Measurements from ENCODE around the gene SLC25A34. TPM values are rescaled to one million over a fixed set of nuclear protein-coding genes. Genes with fewer than 3 reads are reported as not detected.
A peak's percentile ranks its signal among the peaks of the same experiment; 100 is the strongest.

The SLC25A34 gene
- total RNA-seq, 1 donor from 2014 or later = 0.50 TPM

DNA sequence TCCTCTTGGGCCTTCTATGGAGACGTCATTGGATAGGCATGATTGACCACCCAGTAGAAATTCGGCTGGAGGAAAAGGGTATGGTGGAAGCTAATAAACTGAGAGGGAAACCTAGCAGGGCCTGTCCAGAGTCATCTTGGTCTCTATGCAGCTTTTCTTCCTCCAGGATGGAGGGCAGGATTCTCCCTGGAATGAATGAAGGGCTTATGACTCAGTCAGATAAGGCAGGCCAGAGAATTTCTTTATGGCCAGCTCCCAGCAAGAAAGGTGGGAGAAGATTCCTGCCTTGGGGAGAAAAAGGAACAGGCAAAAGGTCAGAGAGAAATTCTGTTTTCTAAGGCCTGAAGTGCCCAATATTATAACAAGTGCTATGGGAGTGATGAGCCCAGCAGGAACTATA lies 39.6 kb downstream of the SLC25A34 start:
- DNase-seq (ENCODE audit: low read depth) = no peak

DNA sequence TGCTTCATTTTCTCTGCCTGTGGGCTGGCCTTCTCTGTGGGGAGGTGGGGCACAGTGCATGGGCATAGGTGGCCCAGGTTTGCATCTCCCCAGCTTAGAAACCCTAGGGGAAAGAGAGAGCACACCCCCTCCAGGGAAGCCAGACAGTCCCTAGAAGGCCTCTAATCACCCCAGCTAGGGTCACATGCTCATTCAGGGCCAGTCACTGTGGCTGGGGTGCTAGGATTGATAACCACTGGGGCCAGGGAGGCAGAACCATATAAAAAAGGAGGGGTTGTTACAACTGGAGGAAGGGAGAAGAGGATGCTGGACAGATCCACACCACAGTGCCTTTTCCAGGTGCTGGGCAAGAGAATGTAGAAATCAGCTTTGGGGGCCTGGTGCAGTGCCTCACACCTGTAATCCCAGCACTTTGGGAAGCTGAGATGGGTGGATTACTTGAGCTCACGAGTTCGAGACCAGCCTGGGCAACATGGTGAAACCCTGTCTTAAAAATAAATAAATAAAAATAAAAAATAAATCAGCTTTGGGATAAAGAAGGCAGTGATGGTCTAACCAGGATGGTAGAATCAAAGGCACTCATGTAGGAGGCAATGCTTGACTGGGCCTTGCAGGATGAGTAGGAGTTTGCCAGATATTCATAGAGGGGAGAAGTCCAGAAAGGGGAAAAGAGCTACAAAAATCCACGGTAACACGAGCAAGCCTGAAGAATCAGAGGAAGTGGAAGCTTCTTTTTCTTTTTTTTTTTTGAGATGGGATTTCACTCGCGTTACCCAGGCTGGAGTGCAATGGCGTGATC lies 42.0 kb downstream of the SLC25A34 start:
- DNase-seq (ENCODE audit: low read depth) = no peak

DNA sequence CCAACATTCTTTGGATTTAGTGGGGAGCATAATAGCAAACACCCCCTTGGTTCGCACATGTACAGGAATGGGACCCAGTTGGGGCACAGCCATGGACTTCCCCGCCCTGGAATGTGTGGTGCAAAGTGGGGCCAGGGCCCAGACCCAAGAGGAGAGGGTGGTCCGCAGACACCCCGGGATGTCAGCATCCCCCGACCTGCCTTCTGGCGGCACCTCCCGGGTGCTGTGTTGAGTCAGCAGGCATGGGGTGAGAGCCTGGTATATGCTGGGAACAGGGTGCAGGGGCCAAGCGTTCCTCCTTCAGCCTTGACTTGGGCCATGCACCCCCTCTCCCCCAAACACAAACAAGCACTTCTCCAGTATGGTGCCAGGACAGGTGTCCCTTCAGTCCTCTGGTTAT lies 49.6 kb downstream of the SLC25A34 start:
- no peak for DNase-seq (ENCODE audit: low read depth)

DNA sequence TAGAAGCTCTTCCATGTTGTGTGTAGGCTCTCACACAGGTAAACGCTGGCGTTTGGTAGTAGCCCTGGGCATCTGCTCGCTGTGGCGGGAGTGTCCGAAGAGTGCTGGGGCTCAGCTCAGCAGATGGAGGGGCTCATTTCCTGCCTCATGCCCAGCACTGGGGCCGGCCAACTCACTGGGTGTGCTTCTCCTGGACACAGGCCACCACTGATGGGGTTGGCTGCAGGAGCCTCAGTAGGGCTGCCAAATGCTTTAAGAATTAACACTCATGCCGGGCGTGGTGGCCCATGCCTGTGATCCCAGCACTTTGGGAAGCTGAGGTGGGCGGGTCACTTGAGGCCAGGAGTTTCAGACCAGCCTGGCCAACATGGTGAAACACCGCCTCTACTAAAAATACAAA lies 50.5 kb downstream of the SLC25A34 start:
- DNase-seq (ENCODE audit: low read depth) = no peak

DNA sequence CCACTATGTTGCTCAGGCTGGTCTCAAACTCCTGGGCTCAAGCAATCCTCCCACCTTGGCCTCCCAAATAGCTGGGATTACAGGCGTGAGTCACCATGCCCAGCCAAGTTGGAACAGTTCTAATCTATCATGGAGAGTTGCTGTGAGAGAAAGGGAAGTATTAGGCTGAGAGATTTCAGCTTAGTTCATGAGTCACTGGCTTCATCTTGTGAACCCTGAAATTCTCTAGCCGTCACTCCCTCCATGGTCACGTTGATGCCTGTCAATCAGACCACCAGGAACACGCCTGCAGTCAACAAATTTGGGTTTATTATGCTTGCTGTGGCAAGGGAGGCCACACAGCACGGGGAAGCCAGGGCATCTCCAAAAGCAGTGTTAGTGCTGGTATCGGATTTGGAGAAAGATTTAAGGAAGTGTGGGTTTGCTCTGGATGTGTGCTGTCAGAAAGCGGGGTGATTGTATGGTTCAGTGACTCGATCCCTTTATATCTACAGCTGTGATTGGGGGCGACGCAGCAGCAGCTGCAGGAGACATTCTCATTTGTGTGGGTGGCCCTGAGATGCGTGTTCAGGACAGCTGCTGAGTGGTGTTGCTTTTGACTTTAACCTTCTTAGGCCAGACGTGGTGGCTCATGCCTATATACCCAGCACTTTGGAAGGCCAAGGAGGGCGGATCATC lies 52.7 kb downstream of the SLC25A34 start:
- DNase-seq (ENCODE audit: low read depth) = peak; percentile 41

Other genes with a start within 250 kb of the SLC25A34 start
- gene CASP9, start 212.0 kb upstream of the SLC25A34 start, total RNA-seq = 8.7 and 11.5 TPM in 2 replicates
- 9.2 and 25.7 TPM in 2 replicates for gene DNAJC16, start 209.4 kb upstream of the SLC25A34 start, total RNA-seq
- gene AGMAT, start 151.2 kb upstream of the SLC25A34 start, total RNA-seq = 0.99 and 5.6 TPM in 2 replicates
- gene DDI2, start 118.8 kb upstream of the SLC25A34 start, total RNA-seq = 8.2 and 33.0 TPM in 2 replicates
- gene PLEKHM2, start 51.9 kb upstream of the SLC25A34 start, total RNA-seq = 46.4 and 77.7 TPM in 2 replicates
- gene TMEM82, start 6.2 kb downstream of the SLC25A34 start, total RNA-seq = not detected in 2 replicates
- 213 and 231 TPM in 2 replicates for gene FBLIM1, start 22.5 kb downstream of the SLC25A34 start, total RNA-seq
- 1.5 and 2.8 TPM in 2 replicates for gene UQCRHL, start 71.4 kb downstream of the SLC25A34 start, total RNA-seq
- gene SPEN, start 111.4 kb downstream of the SLC25A34 start, total RNA-seq = 18.6 and 45.6 TPM in 2 replicates
- gene ZBTB17, start 239.8 kb downstream of the SLC25A34 start, total RNA-seq = 30.4 and 31.9 TPM in 2 replicates